KMS-11 (cell line): Measurements from ENCODE around the gene NEDD9.

ENCODE experiments used
- H2AFZ ChIP-seq: fragments of 200-600 bp; sonication (generic); 2 replicates; pipeline ENCODE4 v1.6.1; 2016; ENCODE audit warnings: antibody characterized with exemption, mixed run types, low read depth
- H3K27ac ChIP-seq: fragments of 200-600 bp; sonication (generic); 2 replicates; pipeline ENCODE4 v1.6.1; 2016; ENCODE audit warnings: mild to moderate bottlenecking, mixed run types
- H3K27me3 ChIP-seq: fragments of 200-600 bp; sonication (generic); 2 replicates; pipeline ENCODE4 v1.6.1; 2017; ENCODE audit warnings: mild to moderate bottlenecking, low read depth, mixed run types, moderate library complexity; ENCODE audit not compliant: insufficient read depth
- H3K36me3 ChIP-seq: fragments of 200-600 bp; sonication (generic); 2 replicates; pipeline ENCODE4 v1.6.1; 2017; ENCODE audit warnings: mild to moderate bottlenecking, mixed run types; ENCODE audit not compliant: insufficient read depth
- H3K4me1 ChIP-seq: fragments of 200-600 bp; sonication (generic); 2 replicates; pipeline ENCODE4 v1.6.1; 2016; ENCODE audit warnings: mild to moderate bottlenecking, low read depth, mixed run types; ENCODE audit not compliant: poor library complexity, severe bottlenecking
- H3K4me2 ChIP-seq: fragments of 200-600 bp; sonication (generic); 2 replicates; pipeline ENCODE4 v1.7.0; 2016; ENCODE audit warnings: mild to moderate bottlenecking, mixed run types
- H3K4me3 ChIP-seq: fragments of 200-600 bp; sonication (generic); IDR thresholded peaks from 2 replicates; pipeline ENCODE4 v1.6.1; 2017; ENCODE audit warnings: low read depth, low read length, mixed read lengths; ENCODE audit not compliant: insufficient read depth
- H3K79me2 ChIP-seq: fragments of 200-600 bp; sonication (generic); 2 replicates; pipeline ENCODE4 v1.6.1; 2016; ENCODE audit warnings: low read depth, mixed run types; ENCODE audit not compliant: insufficient read depth
- H3K9ac ChIP-seq: fragments of 200-600 bp; sonication (generic); 2 replicates; pipeline ENCODE4 v1.6.1; 2016; ENCODE audit warnings: mild to moderate bottlenecking, mixed run types
- H4K20me1 ChIP-seq: fragments of 200-600 bp; sonication (generic); 2 replicates; pipeline ENCODE4 v1.6.1; 2016; ENCODE audit warnings: mild to moderate bottlenecking, mixed run types; ENCODE audit not compliant: insufficient read depth
- TF ChIP-seq, protein P1 (sequence below): fragments of 200-600 bp; sonication (generic); conservative IDR thresholded peaks from 2 replicates; pipeline ENCODE4 v1.6.1; 2017; ENCODE audit warnings: low read depth, mild to moderate bottlenecking, antibody characterized with exemption, low read length, moderate library complexity, mixed read lengths

The NEDD9 gene

GRCh38 chr6:11228935-11229654, 3.4 kb downstream of the NEDD9 start:
- TF ChIP-seq, protein P1, sequence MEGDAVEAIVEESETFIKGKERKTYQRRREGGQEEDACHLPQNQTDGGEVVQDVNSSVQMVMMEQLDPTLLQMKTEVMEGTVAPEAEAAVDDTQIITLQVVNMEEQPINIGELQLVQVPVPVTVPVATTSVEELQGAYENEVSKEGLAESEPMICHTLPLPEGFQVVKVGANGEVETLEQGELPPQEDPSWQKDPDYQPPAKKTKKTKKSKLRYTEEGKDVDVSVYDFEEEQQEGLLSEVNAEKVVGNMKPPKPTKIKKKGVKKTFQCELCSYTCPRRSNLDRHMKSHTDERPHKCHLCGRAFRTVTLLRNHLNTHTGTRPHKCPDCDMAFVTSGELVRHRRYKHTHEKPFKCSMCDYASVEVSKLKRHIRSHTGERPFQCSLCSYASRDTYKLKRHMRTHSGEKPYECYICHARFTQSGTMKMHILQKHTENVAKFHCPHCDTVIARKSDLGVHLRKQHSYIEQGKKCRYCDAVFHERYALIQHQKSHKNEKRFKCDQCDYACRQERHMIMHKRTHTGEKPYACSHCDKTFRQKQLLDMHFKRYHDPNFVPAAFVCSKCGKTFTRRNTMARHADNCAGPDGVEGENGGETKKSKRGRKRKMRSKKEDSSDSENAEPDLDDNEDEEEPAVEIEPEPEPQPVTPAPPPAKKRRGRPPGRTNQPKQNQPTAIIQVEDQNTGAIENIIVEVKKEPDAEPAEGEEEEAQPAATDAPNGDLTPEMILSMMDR, result no peak
- Histone ChIP-seq H3K27ac (no peak overlapping the region), H3K9ac (no peak overlapping the region), H3K79me2 (no peaks in the 10 kb centered on the region), H3K36me3 (no peaks in the 10 kb centered on the region), H3K4me3 (no peak overlapping the region), H3K4me1 (peaks cover 12% of the 10 kb centered on the region), H4K20me1 (no peaks in the 10 kb centered on the region), H2AFZ (no peak overlapping the region), H3K4me2 (no peak overlapping the region), H3K27me3 (no peaks in the 10 kb centered on the region)

DNA sequence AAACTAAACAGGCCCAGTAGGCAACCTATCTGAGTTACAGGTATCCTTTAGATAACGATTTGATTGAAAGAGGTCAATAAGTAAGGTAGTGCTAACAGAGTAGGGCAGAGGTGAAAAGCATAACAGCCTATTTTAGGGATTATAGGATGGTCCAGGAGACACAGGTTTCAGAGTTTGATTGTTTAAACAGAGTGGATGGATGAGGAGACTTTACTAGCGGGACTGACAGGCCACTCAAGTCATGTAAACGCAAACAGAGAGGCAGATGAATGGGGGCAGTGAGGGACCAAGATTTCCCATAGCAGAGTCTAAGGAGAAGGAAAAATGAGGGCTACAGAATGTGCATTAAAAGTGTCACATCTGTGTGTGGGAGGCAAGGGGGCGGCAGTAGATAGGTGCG, 4.8 kb downstream of the NEDD9 start:
- no peaks in the 10 kb centered on the region for H4K20me1 ChIP-seq
- peaks cover 4% of the 10 kb centered on the region for H3K4me1 ChIP-seq
- no peaks in the 10 kb centered on the region for H3K79me2 ChIP-seq
- H3K27me3 ChIP-seq, result no peaks in the 10 kb centered on the region
- H3K27ac ChIP-seq, result no peak overlapping the region
- no peak overlapping the region for H3K4me3 ChIP-seq
- no peak overlapping the region for H2AFZ ChIP-seq
- H3K36me3 ChIP-seq, result no peaks in the 10 kb centered on the region
- TF ChIP-seq, protein P1, result no peak
- no peak overlapping the region for H3K4me2 ChIP-seq
- no peak overlapping the region for H3K9ac ChIP-seq

DNA sequence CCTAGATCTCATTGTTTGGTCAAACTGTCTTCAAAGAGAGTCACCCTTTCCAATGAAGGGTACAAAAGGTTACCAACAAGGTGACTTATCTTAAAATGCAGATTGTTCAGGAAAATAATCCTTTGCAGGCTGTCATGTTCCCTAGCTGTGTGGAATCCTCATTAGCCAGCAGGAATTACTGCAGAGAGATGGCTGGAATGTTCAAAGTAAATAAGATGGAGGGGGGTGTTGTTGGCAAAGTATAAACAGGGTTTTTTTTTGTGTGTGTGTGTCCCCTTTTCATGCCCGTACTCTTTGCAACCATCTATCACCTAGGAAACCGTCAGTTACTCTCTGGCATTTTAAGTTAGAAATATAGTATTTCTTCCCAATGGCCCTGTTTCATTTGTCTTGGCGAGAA, 6.5 kb downstream of the NEDD9 start:
- Histone ChIP-seq H2AFZ (no peak overlapping the region), H3K79me2 (no peaks in the 10 kb centered on the region), H3K9ac (no peak overlapping the region), H3K36me3 (no peaks in the 10 kb centered on the region), H3K27ac (no peak overlapping the region), H3K4me3 (no peak overlapping the region), H3K4me1 (no peaks in the 10 kb centered on the region), H3K27me3 (no peaks in the 10 kb centered on the region), H3K4me2 (no peak overlapping the region), H4K20me1 (no peaks in the 10 kb centered on the region)
- TF ChIP-seq, protein P1, result no peak

DNA sequence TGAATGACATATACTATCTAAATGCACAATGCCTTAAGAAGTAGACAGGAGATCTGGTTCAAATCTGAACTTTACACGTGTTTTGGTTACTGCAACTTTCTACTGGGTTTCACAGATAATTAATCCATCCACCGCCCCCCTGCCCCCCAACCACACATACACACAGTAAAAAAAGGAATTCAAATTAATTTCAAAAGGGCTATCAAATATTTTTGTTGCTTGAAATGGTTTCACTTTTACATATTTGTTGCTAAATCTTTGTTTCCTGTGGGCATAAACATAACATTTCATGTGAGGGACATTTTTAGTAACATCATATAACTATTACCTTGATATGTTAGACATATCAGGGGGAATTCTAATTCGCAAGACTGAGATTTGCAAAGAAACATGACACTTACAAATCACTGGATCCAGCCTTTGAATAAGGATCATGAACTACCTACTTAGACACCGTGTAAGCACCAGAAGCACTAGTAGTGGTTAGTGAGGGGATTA, 7.5 kb downstream of the NEDD9 start:
- Histone ChIP-seq H3K27ac (no peak overlapping the region), H3K79me2 (no peaks in the 10 kb centered on the region), H3K4me2 (no peak overlapping the region), H3K4me3 (no peak overlapping the region), H3K4me1 (no peaks in the 10 kb centered on the region), H4K20me1 (no peaks in the 10 kb centered on the region), H3K27me3 (no peaks in the 10 kb centered on the region), H2AFZ (no peak overlapping the region), H3K36me3 (no peaks in the 10 kb centered on the region), H3K9ac (no peak overlapping the region)
- TF ChIP-seq, protein P1, result no peak
